Nephron progenitor cell (in vitro differentiated cells): Measurements from ENCODE around the gene TENT5C.

Experiments
- DNase-seq: peaks from one replicate; pipeline ENCODE4 v3.0.0; 2021
- H3K27ac Mint-ChIP-seq: 2 replicates; pipeline ENCODE4 v1.8.0; 2021; ENCODE audit warnings: mild to moderate bottlenecking, moderate library complexity, mixed read lengths
- H3K27me3 Mint-ChIP-seq: 2 replicates; pipeline ENCODE4 v1.8.0; 2021; ENCODE audit warnings: mild to moderate bottlenecking, low read depth, mixed read lengths; ENCODE audit not compliant: poor library complexity
- H3K36me3 Mint-ChIP-seq: 2 replicates; pipeline ENCODE4 v1.8.0; 2021; ENCODE audit warnings: low read depth, mixed read lengths
- H3K4me1 Mint-ChIP-seq: 2 replicates; pipeline ENCODE4 v1.8.0; 2021; ENCODE audit warnings: mixed read lengths
- H3K4me3 Mint-ChIP-seq: 2 replicates; pipeline ENCODE4 v1.8.0; 2021; ENCODE audit warnings: mild to moderate bottlenecking, moderate library complexity, mixed read lengths
- H3K9me3 Mint-ChIP-seq: 2 replicates; pipeline ENCODE4 v1.8.0; 2021; ENCODE audit warnings: mild to moderate bottlenecking, moderate library complexity, mixed read lengths
- TF ChIP-seq, protein P1 (sequence below): fragments of 200-600 bp; sonication (generic); IDR thresholded peaks from 2 replicates; pipeline ENCODE4 v1.5.0; 2021; ENCODE audit warnings: antibody characterized with exemption

The TENT5C gene

DNA sequence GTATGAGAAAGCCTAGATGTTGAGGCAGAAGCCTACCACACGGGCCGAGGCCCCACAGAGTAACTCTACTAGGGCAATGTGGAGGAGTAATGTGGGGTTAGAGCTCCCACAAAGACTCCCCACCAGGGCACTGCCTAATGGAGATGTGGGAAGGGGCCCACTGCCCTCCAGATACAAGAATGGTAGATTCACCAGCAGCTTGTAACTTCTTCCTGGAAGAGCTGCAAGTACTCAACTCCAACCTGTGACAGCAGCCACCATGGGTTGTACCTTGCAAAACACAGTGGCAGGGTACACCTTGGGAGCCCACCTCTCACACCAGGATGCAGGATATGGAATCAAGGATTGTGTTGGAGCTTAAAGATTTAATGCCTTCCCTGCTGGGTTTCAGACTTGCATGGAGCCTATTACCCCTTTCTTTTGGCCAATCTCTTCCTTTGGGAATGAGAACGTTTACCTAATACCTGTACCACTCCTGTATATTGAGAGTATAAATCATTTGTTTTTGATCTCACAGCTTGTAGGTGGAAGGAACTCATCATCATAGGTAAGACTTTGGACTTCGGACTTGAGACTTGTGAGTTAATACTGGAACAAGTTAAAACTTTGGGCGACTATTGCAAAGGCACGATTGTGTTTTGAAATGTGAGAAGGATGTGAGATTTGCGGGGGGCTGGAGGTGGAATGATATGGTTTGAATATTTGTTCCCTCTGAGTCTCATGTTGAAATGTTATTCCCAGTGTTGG, 57.5 kb downstream of the TENT5C start:
- Mint-ChIP-seq H3K4me3 (no peak overlapping the region), H3K36me3 (no peaks in the 10 kb centered on the region), H3K9me3 (peaks cover 3% of the 10 kb centered on the region), H3K4me1 (no peaks in the 10 kb centered on the region), H3K27me3 (peaks cover 14% of the 10 kb centered on the region), H3K27ac (no peak overlapping the region)
- DNase-seq: no peak
- TF ChIP-seq, protein P1, sequence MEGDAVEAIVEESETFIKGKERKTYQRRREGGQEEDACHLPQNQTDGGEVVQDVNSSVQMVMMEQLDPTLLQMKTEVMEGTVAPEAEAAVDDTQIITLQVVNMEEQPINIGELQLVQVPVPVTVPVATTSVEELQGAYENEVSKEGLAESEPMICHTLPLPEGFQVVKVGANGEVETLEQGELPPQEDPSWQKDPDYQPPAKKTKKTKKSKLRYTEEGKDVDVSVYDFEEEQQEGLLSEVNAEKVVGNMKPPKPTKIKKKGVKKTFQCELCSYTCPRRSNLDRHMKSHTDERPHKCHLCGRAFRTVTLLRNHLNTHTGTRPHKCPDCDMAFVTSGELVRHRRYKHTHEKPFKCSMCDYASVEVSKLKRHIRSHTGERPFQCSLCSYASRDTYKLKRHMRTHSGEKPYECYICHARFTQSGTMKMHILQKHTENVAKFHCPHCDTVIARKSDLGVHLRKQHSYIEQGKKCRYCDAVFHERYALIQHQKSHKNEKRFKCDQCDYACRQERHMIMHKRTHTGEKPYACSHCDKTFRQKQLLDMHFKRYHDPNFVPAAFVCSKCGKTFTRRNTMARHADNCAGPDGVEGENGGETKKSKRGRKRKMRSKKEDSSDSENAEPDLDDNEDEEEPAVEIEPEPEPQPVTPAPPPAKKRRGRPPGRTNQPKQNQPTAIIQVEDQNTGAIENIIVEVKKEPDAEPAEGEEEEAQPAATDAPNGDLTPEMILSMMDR: no peak

DNA sequence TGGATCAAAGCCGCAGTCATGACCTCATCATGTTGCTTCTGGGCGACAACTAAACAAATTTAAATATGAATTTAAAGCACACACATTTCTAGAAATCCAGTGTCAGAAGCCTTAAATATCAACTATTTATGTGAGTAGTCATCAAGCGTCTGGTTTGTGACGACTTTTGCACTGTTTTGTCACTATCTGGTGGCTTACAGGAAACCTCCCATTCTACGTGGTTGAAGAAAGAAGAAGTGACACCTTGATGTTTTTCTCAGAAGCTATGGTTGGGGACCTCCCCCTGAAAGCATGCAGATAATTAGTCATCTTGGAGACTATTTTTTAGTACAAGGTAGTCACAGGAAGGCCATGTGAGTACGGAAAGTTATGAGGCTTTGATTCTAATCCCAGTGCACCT, 58.5 kb downstream of the TENT5C start:
- Mint-ChIP-seq H3K4me1 (no peaks in the 10 kb centered on the region), H3K36me3 (no peaks in the 10 kb centered on the region), H3K9me3 (peaks cover 3% of the 10 kb centered on the region), H3K4me3 (no peak overlapping the region), H3K27me3 (peaks cover 14% of the 10 kb centered on the region), H3K27ac (no peak overlapping the region)
- TF ChIP-seq, protein P1: no peak
- no peak for DNase-seq

DNA sequence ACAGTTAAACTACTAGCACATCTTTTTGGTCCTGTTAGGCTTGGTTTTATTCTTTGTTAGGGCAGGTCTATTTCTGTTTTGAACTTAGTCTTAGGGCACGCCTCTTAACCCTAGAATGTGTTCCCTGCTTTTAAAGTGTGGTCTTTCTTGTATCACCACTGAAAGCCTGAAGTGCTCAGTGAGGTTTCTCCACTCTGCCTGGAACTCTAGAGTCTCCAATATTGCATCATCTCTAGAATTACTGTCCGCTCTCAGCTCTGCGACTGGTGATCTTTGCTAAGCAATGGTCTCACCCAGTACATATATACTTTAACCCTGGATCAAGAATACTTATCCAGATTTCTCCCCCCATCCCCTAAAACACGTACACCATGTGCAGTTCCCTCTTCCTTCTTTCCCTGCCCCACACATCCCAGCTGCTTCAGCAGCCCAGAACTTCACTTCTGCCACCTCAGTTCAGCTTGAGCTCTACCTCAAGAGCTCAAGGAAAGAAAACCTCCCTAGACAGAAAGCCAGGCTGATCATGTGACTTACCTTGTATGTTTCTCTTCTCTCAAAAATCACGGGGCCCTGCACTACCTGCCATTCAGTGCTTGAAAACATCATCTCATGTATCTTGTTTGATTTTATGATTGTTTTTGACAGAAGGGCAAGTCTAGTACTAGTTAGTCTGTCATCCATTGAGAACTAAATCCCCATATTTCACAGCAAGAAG, 59.9 kb downstream of the TENT5C start:
- TF ChIP-seq, protein P1: no peak
- Mint-ChIP-seq H3K27ac (no peak overlapping the region), H3K4me1 (no peaks in the 10 kb centered on the region), H3K36me3 (no peaks in the 10 kb centered on the region), H3K4me3 (no peak overlapping the region), H3K9me3 (peaks cover 3% of the 10 kb centered on the region), H3K27me3 (peaks cover 16% of the 10 kb centered on the region)
- no peak for DNase-seq

DNA sequence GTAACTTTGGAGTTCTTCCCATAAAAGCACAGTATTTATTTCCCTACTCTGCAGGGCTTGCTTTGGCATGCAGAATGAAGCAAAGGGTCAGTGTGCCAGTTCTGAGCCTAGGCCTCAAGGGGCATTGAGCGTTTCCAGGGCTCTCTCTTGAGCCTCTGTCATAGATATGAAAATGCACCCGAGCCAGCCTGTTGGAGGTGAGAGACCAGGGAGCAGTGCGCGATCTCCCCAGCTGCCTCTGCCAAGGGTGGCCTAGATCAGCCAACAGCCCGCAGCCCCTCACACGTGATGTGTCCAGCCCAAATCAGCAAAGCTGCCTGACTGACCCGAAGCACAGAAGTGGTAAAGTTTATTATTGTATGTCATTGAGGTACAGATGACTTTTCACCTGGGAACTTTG, 63.7 kb downstream of the TENT5C start:
- H3K4me3 Mint-ChIP-seq: no peak overlapping the region
- no peaks in the 10 kb centered on the region for H3K4me1 Mint-ChIP-seq
- H3K9me3 Mint-ChIP-seq: no peaks in the 10 kb centered on the region
- peaks cover 8% of the 10 kb centered on the region for H3K27me3 Mint-ChIP-seq
- TF ChIP-seq, protein P1: no peak
- H3K36me3 Mint-ChIP-seq: no peaks in the 10 kb centered on the region
- DNase-seq: no peak
- no peak overlapping the region for H3K27ac Mint-ChIP-seq

DNA sequence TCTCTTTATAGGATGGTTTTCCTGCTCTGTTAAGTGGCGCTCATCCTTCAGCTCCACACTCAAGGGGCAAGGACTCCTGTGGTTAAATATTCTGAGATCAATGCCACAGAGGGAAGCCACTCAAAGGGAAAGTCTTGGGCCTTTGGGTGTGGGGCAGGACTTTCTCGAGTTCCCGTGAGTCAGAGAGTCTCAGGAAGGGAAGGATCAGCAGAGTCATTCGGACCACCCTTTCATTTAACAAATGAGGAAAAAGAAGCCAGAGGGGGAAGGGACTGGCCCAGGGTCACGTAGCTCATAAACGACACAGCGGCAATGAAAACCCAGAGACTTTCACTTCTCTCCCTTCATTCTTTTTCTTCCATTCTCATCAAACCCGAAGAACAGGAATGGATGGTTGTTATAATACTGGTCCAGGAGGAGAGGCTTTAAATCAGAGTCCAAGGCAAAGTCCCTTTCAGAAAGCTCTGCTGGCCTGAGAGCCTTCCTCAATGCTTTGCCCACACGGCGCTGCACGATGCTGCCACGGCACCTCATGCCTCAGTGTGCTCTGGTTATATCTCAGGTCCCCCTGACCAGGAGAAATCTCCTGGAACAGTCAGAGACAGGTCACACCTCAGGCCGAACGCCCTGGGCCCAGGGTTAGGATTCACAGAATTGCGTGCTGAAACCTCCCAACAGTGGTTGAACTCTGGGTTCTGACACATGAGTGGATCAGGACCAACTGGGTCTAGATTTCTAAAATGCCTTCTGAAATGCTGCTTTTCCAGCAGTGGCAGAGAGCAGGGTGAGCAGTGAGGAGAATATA, 65.3 kb downstream of the TENT5C start:
- H3K4me1 Mint-ChIP-seq: no peaks in the 10 kb centered on the region
- DNase-seq: no peak
- H3K9me3 Mint-ChIP-seq: no peaks in the 10 kb centered on the region
- no peaks in the 10 kb centered on the region for H3K36me3 Mint-ChIP-seq
- H3K27ac Mint-ChIP-seq: no peak overlapping the region
- no peak overlapping the region for H3K4me3 Mint-ChIP-seq
- H3K27me3 Mint-ChIP-seq: peaks cover 14% of the 10 kb centered on the region
- TF ChIP-seq, protein P1: no peak
